ENCODE results near the gene MARCO.

Gene MARCO

GRCh38 chr2:119040730-119041129 lies 98.7 kb downstream of the MARCO start:
- DNase-seq (ENCODE audit: low spot score), result no peak

Data from CD4-positive, alpha-beta T cell treated with Interleukin-2 at 100 ng/mL for 4 hours (primary cell).